Activated naive CD8-positive, alpha-beta T cell treated with anti-CD3 and anti-CD28 coated beads, Interleukin-2, amount 10 ng/mL, durations not matched to agents 7 days and 5 days (primary cell): ENCODE measurements around the gene STEAP1B. TPM values are rescaled to one million over a fixed set of nuclear protein-coding genes. Genes with fewer than 3 reads are reported as not detected.
"Not testable (repeated sequence)": the region's sequence is repeated elsewhere in the genome, so short reads cannot be mapped to it uniquely, and the experiment has no call there.

ENCODE experiments used
- ATAC-seq: fragments of 150-1000 bp; cut with Tn5 transposase; one replicate; pipeline ENCODE4 v1.10.0; 2021; ENCODE audit warnings: low read depth, moderate library complexity
- POLR2A ChIA-PET: fragments of 350-600 bp; sonication (Branson Sonifier 250); formaldehyde crosslinking; loops from one replicate; lab custom pipeline; 2021; ENCODE audit warnings: antibody characterized with exemption; lab: Charles Lee
- DNase-seq: peaks from one replicate; pipeline ENCODE4 v3.0.0; 2021
- H3K27ac Mint-ChIP-seq: one replicate; pipeline ENCODE4 v1.8.0; 2022; ENCODE audit warnings: mild to moderate bottlenecking, mixed read lengths
- H3K27me3 Mint-ChIP-seq: one replicate; pipeline ENCODE4 v1.8.0; 2022; ENCODE audit warnings: mild to moderate bottlenecking, moderate library complexity, mixed read lengths
- H3K36me3 Mint-ChIP-seq: one replicate; pipeline ENCODE4 v1.8.0; 2021; ENCODE audit warnings: mild to moderate bottlenecking, mixed read lengths
- H3K4me1 Mint-ChIP-seq: one replicate; pipeline ENCODE4 v1.8.0; 2021; ENCODE audit warnings: mixed read lengths
- H3K4me3 Mint-ChIP-seq: one replicate; pipeline ENCODE4 v1.8.0; 2022; ENCODE audit warnings: mild to moderate bottlenecking, moderate library complexity, mixed read lengths
- H3K9me3 Mint-ChIP-seq: one replicate; pipeline ENCODE4 v1.8.0; 2021; ENCODE audit warnings: mixed read lengths
- total RNA-seq, 2 experiments: library from RNA; stranded (reverse); gene quantifications; one replicate each; pipeline ENCODE4 v1.2.3, GENCODE V29; 2021

Gene STEAP1B
- total RNA-seq, 2 experiments from 2014 or later = 0.19 TPM; not detected in 1

DNA sequence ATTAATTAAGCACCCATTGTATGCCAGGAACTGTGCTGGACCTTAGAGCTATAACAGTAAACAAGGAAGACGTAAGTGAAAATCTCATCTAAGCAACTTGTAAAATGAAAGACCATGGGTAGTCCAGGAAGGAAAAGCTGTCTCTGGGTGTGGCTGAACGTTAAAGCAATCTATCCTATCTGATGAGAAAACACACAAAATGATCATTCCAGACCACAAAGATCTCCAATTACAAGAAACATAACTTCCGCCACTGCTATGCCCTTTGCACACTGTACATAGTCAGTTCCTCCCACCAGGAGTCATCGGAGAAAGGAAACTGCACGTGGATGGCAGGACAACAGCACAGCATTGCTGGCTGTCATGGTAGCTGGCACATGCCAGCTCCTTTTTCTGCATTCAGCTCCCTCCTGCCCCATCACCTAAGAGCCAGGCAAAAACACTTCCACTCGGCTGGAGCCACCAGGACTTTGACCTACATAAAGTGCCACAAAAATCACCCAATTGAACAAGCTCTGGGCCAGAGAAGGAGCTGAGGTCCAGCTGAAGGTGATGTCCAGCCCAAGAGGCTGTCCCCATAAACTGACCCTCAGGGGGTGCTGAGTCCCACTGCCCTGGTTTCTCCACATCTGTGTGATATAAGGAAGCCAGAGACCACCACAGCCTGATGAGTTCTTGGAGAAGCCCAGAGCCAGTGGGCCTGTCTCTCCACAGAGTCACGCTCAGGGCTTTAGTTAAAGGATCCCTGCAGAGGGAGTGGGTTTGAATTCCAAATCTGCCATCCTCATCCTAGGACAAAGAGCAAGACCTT, 56.4 kb downstream of the STEAP1B start:
- H3K36me3 Mint-ChIP-seq = no peaks in the 10 kb centered on the region
- H3K27ac Mint-ChIP-seq = no peak overlapping the region
- POLR2A ChIA-PET = no interaction called here
- no peak overlapping the region for H3K4me3 Mint-ChIP-seq
- H3K9me3 Mint-ChIP-seq = no peaks in the 10 kb centered on the region
- DNase-seq (no peak), ATAC-seq (no peak)
- H3K27me3 Mint-ChIP-seq = peaks cover 11% of the 10 kb centered on the region
- peaks cover 7% of the 10 kb centered on the region for H3K4me1 Mint-ChIP-seq

DNA sequence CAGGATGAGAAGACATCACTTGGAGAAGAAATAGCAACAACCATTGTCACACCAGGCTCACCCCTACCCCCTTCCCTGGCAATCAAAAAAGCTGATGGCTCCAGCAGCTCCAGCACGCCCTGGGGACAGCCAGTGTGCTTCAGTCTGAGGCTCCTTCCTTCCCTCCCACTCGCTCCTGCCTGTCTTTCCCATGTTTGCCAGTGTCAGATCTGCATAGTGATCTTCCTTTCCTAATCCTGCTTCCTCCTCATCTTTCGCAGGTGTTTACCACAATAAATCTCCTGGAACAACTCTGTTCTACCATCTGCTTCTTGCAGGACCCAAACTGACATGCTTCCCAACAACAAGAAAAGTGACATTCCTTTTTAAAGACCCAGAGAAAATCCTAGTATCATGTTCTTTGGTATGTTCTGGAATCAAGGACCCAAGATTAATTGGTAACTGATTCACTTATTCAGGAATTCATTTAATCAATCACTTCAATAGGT, 57.1 kb downstream of the STEAP1B start:
- no peak overlapping the region for H3K4me3 Mint-ChIP-seq
- H3K9me3 Mint-ChIP-seq = no peaks in the 10 kb centered on the region
- peaks cover 17% of the 10 kb centered on the region for H3K27me3 Mint-ChIP-seq
- DNase-seq (no peak), ATAC-seq (no peak)
- POLR2A ChIA-PET = no interaction called here
- H3K27ac Mint-ChIP-seq = no peak overlapping the region
- H3K36me3 Mint-ChIP-seq = no peaks in the 10 kb centered on the region
- H3K4me1 Mint-ChIP-seq = peaks cover 7% of the 10 kb centered on the region

- Mint-ChIP-seq H3K4me1 (peaks cover 5% of the 10 kb centered on the region), H3K27me3 (peaks cover 20% of the 10 kb centered on the region), H3K4me3 (no peak overlapping the region), H3K27ac (no peak overlapping the region), H3K36me3 (no peaks in the 10 kb centered on the region), H3K9me3 (no peaks in the 10 kb centered on the region)
- ATAC-seq (no peak), DNase-seq (no peak)
- POLR2A ChIA-PET = no interaction called here
Observed at GRCh38 chr7:22442187-22442881, 57.7 kb downstream of the STEAP1B start.

DNA sequence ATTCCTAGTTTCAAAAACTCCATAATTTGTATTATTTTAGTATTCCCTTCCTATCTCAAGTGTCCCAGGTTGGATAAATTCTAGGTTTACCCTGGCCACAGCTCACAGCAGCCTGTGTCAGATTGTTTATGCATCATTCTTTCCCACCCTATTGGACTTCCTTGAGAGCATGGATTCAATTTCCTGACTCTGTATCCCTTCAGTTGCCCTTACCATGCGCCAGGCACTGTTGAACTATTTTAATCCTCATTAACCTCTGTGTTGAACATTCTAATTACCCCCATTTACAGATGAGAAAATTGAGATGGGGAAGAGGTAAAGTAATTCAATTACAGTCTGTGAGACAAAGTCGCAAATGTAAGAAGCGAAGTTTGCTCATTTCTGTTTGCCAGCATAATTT, 58.8 kb downstream of the STEAP1B start:
- Mint-ChIP-seq H3K36me3 (no peaks in the 10 kb centered on the region), H3K27me3 (peaks cover 20% of the 10 kb centered on the region), H3K4me1 (peaks cover 5% of the 10 kb centered on the region), H3K27ac (no peak overlapping the region), H3K4me3 (no peak overlapping the region), H3K9me3 (no peaks in the 10 kb centered on the region)
- ATAC-seq (no peak), DNase-seq (no peak)
- POLR2A ChIA-PET = no interaction called here

GRCh38 chr7:22438994-22439393, 61.0 kb downstream of the STEAP1B start:
- no peak overlapping the region for H3K4me3 Mint-ChIP-seq
- DNase-seq = no peak
- peaks cover 24% of the 10 kb centered on the region for H3K27me3 Mint-ChIP-seq
- no peak for ATAC-seq
- no peaks in the 10 kb centered on the region for H3K36me3 Mint-ChIP-seq
- POLR2A ChIA-PET = no interaction called here
- no peaks in the 10 kb centered on the region for H3K9me3 Mint-ChIP-seq
- peaks cover 2% of the 10 kb centered on the region for H3K4me1 Mint-ChIP-seq
- no peak overlapping the region for H3K27ac Mint-ChIP-seq

DNA sequence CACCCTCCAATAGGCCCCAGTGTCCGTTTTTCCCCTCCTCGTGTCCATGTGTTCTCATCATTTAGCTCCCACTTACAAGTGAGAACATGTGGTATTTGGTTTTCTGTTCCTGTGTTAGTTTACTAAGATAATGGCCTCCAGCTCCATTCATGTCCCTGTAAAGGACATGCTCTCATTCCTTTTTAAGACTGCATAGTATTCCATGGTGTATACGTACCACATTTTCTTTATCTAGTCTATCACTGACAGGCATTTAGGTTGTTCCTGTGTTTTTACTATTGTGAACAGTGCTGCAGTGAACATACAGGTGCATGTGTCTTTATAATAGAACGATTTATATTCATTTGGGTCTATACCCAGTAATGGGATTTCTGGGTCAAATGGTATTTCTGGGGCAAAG, 63.4 kb downstream of the STEAP1B start:
- POLR2A ChIA-PET, H3K4me1 Mint-ChIP-seq, ATAC-seq, H3K27ac Mint-ChIP-seq, H3K9me3 Mint-ChIP-seq, H3K36me3 Mint-ChIP-seq, DNase-seq, H3K4me3 Mint-ChIP-seq: not testable (repeated sequence)
- H3K27me3 Mint-ChIP-seq = peaks cover 22% of the 10 kb centered on the region

DNA sequence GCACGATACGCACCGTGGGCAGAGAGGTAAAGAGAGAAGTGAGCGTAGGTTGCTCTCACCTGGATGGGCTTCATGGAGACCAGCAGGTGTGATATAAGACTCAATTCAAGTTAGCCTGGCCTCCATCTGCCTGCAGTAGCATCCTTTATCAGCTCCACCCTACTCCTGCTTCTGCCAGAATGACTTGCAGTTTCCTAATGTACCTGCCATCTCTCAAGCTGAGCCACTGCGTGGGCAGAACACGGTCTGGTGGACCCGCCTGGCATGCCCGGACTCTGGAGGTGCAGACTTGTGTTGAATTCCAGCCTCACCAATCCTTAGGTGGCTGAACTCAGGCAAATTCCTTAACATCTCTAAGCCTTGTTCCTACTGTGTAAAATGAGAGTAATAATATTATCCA, 64.3 kb downstream of the STEAP1B start:
- Mint-ChIP-seq H3K4me3 (no peak overlapping the region), H3K27me3 (peaks cover 22% of the 10 kb centered on the region), H3K9me3 (no peaks in the 10 kb centered on the region), H3K36me3 (no peaks in the 10 kb centered on the region), H3K4me1 (peaks cover 2% of the 10 kb centered on the region), H3K27ac (no peak overlapping the region)
- POLR2A ChIA-PET = no interaction called here
- DNase-seq (no peak), ATAC-seq (no peak)

DNA sequence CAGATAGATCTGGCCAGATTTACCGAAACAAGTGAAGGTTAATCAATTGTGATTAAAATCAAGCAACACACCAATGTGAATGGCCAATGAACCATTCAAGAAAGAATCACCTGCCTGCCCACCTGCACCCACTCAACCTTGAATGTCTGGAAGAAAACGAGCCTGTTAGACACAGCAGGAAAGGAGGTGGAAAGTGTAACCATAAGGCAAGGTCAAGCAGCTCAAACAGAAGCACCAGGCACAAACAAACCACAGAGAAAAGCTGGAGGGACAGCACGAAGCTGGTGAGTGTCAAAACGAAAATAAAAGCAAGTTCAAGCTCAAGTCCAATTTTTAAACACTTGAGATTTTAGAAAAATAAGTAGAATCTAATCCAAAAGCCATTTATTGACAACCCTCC, 64.9 kb downstream of the STEAP1B start:
- H3K36me3 Mint-ChIP-seq = no peaks in the 10 kb centered on the region
- H3K27me3 Mint-ChIP-seq = peaks cover 22% of the 10 kb centered on the region
- no peaks in the 10 kb centered on the region for H3K9me3 Mint-ChIP-seq
- POLR2A ChIA-PET = no interaction called here
- ATAC-seq (no peak), DNase-seq (no peak)
- H3K27ac Mint-ChIP-seq = no peak overlapping the region
- H3K4me1 Mint-ChIP-seq = peaks cover 2% of the 10 kb centered on the region
- no peak overlapping the region for H3K4me3 Mint-ChIP-seq

DNA sequence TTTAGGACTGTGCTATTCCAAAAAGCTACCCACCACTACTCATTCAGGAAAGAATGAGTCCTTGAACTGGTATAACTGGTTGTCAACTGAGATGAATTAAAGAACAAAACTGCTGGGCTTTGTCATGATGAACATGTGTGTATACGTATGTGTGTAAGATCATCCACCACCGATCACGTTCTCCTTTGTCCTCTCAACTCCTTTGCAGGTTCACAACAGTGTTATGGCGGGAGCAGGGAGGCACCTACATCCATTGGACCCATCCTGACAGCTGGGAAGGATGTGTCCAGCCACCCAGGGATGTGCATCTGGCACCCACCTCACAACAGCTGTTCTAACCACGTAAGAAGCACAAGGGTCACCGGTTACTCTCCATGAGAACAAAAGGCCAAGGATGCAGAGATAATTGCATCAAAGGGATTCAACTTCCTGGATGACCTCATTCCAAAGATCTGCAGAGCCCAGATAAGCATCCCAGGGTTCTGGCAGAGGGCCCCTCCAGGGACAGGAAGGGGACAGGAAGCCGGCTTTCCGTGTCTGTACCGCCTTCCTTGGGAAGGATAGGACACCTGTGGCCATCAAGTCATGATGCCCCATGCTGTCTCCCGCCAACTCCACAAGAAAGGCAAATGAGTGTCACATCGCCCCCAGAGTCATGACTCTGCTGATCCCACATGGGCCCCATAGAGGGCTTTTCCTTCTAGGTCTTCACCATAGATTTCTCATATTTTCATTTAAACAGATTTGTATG, 66.1 kb downstream of the STEAP1B start:
- Mint-ChIP-seq H3K9me3 (no peaks in the 10 kb centered on the region), H3K36me3 (no peaks in the 10 kb centered on the region), H3K27ac (no peak overlapping the region), H3K4me1 (peaks cover 2% of the 10 kb centered on the region), H3K27me3 (peaks cover 16% of the 10 kb centered on the region), H3K4me3 (no peak overlapping the region)
- ATAC-seq (no peak), DNase-seq (no peak)
- POLR2A ChIA-PET = no interaction called here

- POLR2A ChIA-PET = interaction anchor here (0.6 kb wide), 1 partner anchor 388 kb away, joined by 4 read pairs; no protein-coding TSS in a partner anchor
- not testable (repeated sequence) for H3K9me3 Mint-ChIP-seq, DNase-seq
Observed at GRCh38 chr7:22433165-22433700, 66.8 kb downstream of the STEAP1B start.

DNA sequence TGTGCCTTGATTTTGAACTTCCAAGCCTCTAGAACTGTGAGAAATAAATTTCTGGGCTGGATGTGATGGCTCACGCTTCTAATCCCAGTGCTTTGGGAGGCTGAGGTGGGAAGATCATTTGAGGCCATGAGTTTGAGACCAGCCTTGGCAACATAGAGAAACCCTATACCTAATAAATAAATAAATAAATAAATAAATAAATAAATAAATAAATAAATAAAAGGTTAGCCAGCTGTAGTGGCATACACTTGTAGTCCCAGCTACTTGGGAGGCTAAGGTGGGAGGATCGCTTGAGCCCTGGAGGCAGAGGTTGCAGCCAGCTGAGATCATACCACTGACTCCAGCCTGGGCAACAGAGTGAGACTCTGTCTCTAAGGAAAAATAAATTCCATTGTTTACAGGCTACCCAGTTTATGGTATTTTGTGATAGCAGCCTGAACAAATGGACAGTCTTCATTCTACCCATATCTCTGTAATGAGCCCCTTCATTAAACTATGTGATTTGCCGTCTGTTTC, 67.7 kb downstream of the STEAP1B start:
- ATAC-seq (no peak), DNase-seq (no peak)
- POLR2A ChIA-PET = no interaction called here
- peaks cover 4% of the 10 kb centered on the region for H3K27me3 Mint-ChIP-seq
- no peak overlapping the region for H3K4me3 Mint-ChIP-seq
- H3K36me3 Mint-ChIP-seq = no peaks in the 10 kb centered on the region
- H3K27ac Mint-ChIP-seq = no peak overlapping the region
- H3K9me3 Mint-ChIP-seq = no peaks in the 10 kb centered on the region
- H3K4me1 Mint-ChIP-seq = peaks cover 2% of the 10 kb centered on the region

More at GRCh38 chr7:22433165-22433700, 66.8 kb downstream of the STEAP1B start:
- not testable (repeated sequence) for H3K27me3 Mint-ChIP-seq, H3K27ac Mint-ChIP-seq, ATAC-seq, H3K4me3 Mint-ChIP-seq, H3K4me1 Mint-ChIP-seq, H3K36me3 Mint-ChIP-seq

DNA sequence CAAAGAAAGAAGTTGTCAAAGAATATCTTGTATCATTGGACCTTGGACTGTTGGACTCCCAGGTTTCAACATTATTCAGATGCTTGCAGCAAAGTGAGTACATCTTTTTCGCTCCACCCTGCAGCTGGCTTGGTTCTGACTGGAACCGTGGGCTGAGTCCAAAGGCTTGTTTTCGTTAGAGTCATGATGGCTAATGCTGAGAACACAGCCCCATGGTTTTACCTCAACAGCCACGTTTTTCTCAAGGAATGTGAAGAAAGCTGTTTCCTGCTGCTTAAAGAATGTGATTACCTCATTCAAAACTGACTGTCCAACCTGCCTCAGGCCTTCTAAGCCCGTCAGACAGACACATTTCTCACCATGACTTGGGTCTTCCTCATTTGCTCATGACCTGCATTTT, 69.5 kb downstream of the STEAP1B start:
- H3K9me3 Mint-ChIP-seq = no peaks in the 10 kb centered on the region
- H3K36me3 Mint-ChIP-seq = no peaks in the 10 kb centered on the region
- peaks cover 2% of the 10 kb centered on the region for H3K4me1 Mint-ChIP-seq
- H3K27ac Mint-ChIP-seq = no peak overlapping the region
- DNase-seq = no peak
- ATAC-seq = no peak
- no peak overlapping the region for H3K4me3 Mint-ChIP-seq
- POLR2A ChIA-PET = no interaction called here
- H3K27me3 Mint-ChIP-seq = peaks cover 4% of the 10 kb centered on the region

DNA sequence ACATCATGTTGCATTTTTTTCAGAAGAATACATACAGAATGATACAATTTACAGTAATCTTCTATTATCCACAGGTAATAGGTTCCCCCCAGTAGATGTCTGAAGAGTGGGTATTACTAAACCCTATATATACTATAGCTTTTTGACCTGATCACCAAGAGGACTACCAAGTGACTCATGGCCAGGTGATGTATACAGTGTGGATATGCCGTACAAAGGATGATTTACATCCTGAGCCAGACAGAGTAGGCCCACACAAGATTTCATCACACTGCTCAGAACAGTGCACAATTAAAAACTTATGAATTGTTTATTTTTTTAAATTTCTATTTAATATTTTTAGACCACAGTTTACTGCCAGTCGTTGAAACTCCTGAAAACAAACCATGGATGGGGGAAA, 70.6 kb downstream of the STEAP1B start:
- H3K36me3 Mint-ChIP-seq = no peaks in the 10 kb centered on the region
- H3K4me3 Mint-ChIP-seq = no peak overlapping the region
- POLR2A ChIA-PET = no interaction called here
- H3K27ac Mint-ChIP-seq = no peak overlapping the region
- ATAC-seq (no peak), DNase-seq (no peak)
- no peaks in the 10 kb centered on the region for H3K9me3 Mint-ChIP-seq
- no peaks in the 10 kb centered on the region for H3K4me1 Mint-ChIP-seq
- H3K27me3 Mint-ChIP-seq = peaks cover under 1% of the 10 kb centered on the region
